Measurements from ENCODE around the gene CERT1.

DNA sequence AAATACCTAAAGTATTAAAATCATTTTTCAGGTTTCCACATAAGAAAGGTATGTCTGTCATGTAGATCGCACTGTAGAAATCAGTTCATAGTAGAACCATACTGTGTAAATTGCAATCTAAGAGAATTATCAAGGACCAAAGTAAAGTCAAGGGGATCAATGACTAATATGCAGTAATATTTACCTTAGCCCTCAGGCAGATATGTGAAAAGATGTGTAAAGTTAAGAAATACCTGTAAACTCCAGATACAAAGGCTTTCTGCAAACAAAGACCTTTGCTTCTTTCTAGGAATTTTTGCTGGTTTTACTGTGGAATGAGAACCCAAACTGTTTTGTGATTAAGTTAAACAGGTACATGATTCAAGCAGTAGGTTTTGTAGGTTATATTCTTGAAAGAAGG is 11.8 kb upstream of the CERT1 start:
- TF ChIP-seq EZH2 (IDR thresholded peaks at IDR 0.05; ENCODE audit: borderline replicate concordance): no peak
- TF ChIP-seq, protein P1, sequence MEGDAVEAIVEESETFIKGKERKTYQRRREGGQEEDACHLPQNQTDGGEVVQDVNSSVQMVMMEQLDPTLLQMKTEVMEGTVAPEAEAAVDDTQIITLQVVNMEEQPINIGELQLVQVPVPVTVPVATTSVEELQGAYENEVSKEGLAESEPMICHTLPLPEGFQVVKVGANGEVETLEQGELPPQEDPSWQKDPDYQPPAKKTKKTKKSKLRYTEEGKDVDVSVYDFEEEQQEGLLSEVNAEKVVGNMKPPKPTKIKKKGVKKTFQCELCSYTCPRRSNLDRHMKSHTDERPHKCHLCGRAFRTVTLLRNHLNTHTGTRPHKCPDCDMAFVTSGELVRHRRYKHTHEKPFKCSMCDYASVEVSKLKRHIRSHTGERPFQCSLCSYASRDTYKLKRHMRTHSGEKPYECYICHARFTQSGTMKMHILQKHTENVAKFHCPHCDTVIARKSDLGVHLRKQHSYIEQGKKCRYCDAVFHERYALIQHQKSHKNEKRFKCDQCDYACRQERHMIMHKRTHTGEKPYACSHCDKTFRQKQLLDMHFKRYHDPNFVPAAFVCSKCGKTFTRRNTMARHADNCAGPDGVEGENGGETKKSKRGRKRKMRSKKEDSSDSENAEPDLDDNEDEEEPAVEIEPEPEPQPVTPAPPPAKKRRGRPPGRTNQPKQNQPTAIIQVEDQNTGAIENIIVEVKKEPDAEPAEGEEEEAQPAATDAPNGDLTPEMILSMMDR (IDR thresholded peaks at IDR 0.05; ENCODE audit: poor library complexity): no peak
